Measurements from ENCODE around the gene CLMP.
"Not testable (repeated sequence)": the region's sequence is repeated elsewhere in the genome, so short reads cannot be mapped to it uniquely, and the experiment has no call there.

Gene CLMP

GRCh38 chr11:123060277-123061000 is 134.6 kb downstream of the CLMP start:
- H3K4me3 ChIP-seq (replicated peaks in 1 of 2; ENCODE audit: low read depth in 2 of 2, low read length in 2 of 2), result peak overlapping the region; percentile 97 to 98
- TF ChIP-seq, protein P1, sequence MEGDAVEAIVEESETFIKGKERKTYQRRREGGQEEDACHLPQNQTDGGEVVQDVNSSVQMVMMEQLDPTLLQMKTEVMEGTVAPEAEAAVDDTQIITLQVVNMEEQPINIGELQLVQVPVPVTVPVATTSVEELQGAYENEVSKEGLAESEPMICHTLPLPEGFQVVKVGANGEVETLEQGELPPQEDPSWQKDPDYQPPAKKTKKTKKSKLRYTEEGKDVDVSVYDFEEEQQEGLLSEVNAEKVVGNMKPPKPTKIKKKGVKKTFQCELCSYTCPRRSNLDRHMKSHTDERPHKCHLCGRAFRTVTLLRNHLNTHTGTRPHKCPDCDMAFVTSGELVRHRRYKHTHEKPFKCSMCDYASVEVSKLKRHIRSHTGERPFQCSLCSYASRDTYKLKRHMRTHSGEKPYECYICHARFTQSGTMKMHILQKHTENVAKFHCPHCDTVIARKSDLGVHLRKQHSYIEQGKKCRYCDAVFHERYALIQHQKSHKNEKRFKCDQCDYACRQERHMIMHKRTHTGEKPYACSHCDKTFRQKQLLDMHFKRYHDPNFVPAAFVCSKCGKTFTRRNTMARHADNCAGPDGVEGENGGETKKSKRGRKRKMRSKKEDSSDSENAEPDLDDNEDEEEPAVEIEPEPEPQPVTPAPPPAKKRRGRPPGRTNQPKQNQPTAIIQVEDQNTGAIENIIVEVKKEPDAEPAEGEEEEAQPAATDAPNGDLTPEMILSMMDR (IDR thresholded peaks at IDR 0.05; ENCODE audit: low read depth, low read length), result no peak
- DNase-seq (ENCODE audit: low read depth in 2 of 2), result peak in 1 of 2 donors; percentile 24

- H3K4me3 ChIP-seq (replicated peaks in 1 of 2; ENCODE audit: low read depth in 2 of 2, low read length in 2 of 2), result peak overlapping the region; percentile 97 to 98
- not testable (repeated sequence) for DNase-seq (ENCODE audit: low read depth in 2 of 2)
These were observed 135.8 kb downstream of the CLMP start for GRCh38 chr11:123059041-123059920.

DNA sequence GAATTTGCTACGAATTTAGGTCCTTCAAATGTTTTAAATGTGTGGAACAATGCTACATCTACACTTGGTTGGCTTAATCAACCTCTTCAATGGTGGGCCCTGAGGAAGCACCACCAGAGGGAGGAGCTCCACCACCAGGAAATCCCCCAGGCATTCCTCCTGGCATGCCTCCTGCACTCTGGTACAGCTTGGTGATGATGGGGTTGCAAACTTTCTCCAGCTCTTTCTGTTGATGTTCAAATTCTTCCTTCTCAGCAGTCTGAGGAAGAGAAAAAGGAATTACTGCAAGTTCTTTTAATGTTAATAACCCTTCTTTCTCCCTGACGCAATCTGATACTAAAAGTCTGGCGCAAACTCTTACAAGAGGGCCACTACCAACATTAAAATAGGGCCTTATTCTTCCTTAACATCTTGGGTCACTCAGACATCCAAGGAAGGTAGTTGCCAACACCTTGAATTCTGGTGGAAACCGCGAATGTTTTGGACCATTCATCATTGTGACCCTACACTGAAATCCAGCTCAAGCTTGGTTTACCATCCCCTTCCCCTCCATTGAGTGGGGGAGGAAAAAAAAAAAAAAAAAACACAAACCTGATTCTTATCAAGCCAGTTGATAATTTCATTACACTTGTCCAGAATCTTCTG is 137.3 kb downstream of the CLMP start:
- H3K4me3 ChIP-seq (replicated peaks in 1 of 2; ENCODE audit: low read depth in 2 of 2, low read length in 2 of 2), result peak overlapping the region in 1 of 2 donors; percentile 19
- TF ChIP-seq, protein P1 (IDR thresholded peaks at IDR 0.05; ENCODE audit: low read depth, low read length), result peak; percentile 10

GRCh38 chr11:123056835-123057491 is 138.1 kb downstream of the CLMP start:
- no peak overlapping the region for H3K4me3 ChIP-seq (replicated peaks in 1 of 2; ENCODE audit: low read depth in 2 of 2, low read length in 2 of 2)
- DNase-seq (ENCODE audit: low read depth in 2 of 2), result no peak
- TF ChIP-seq, protein P1 (IDR thresholded peaks at IDR 0.05; ENCODE audit: low read depth, low read length), result no peak

More for the DNA sequence above, 137.3 kb downstream of the CLMP start:
- no peak for DNase-seq (ENCODE audit: low read depth in 2 of 2)

DNA sequence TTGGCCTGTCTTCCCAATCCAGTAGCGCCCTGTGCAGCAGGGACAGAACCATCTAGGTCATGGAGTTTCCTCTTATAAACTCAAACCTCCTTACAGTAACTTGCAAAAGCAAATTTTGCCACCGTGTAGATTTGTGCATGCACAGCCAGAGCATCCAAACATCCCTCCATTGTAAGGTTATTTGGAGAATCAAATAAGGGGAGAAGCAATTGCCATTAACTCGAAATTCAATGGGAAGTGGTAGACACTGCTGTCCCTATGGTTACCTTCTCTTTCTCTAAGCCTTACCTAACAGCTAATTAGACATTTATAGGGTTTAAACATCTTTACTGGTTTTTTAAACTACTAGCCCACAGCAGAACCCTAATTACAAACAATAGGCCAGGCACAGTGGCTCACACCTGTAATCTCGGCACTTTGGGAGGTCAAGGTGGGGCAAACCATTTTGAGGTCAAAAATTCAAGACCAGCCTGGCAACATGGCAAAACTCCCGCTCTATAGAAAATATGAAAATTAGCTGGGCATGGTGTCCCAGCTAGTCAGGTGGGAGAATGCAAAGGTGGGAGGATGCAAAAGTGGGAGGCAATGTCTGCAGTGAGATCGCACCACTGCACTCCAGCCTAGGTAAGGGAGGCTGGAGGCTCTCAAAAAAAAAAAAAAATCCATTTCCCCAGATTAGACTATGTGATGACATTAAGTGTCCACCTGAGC is 139.7 kb downstream of the CLMP start:
- no peak overlapping the region for H3K4me3 ChIP-seq (replicated peaks in 1 of 2; ENCODE audit: low read depth in 2 of 2, low read length in 2 of 2)
- no peak for DNase-seq (ENCODE audit: low read depth in 2 of 2)
- TF ChIP-seq, protein P1 (IDR thresholded peaks at IDR 0.05; ENCODE audit: low read depth, low read length), result no peak

DNA sequence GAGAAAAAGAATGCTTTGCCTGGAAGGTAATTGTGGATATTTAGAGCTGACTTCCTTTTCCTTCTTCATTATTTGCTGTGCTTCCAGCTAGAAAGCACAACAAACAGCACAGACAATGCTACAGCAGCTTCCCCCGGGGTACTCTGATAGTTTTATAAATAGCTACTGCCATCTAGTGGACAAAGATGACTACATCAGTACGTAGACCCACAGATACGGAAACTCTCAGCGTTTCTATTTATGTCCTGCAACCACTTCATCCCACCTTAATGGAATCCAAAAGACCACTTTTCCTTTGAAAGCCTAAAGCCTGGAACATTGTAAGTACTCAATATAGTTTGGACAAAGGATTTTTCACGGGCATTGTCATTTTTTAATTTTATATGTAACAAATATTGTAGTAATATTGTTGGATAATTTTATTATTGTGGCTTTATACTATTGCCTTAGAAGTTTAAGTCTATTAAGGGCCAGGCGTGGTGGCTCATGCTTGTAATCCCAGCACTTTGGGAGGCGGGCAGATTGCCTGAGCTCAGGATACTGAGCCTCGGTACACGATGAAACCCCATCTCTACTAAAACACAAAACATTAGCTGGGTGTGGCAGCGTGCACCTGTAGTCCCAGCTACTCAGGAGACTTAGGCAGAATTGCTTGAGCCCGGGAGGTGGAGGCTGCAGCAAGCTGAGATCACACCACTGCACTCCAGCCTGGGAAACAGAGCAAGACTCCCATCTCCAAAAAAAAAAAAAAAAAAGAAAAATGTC is 140.6 kb downstream of the CLMP start:
- DNase-seq (ENCODE audit: low read depth in 2 of 2), result peak; percentile 79 to 81
- no peak overlapping the region for H3K4me3 ChIP-seq (replicated peaks in 1 of 2; ENCODE audit: low read depth in 2 of 2, low read length in 2 of 2)
- TF ChIP-seq, protein P1 (IDR thresholded peaks at IDR 0.05; ENCODE audit: low read depth, low read length), result peak; percentile 56
